Heart left ventricle (tissue), 13 donors: ENCODE data around the gene RNPS1.

Source experiments
- CTCF ChIP-seq, 12 donors: fragments of 200-600 bp; sonication (generic) in 4 of 12; IDR thresholded peaks; one replicate each; pipeline versions ENCODE4 v1.5.0 to v1.8.0; 2018 to 2022; ENCODE audit warnings: antibody characterized with exemption in 12 of 12, mild to moderate bottlenecking in 5 of 12
- POLR2A ChIP-seq, 2 donors: fragments of 450-650 bp; IDR thresholded peaks; one replicate each; pipeline ENCODE4 v1.6.1; 2017; ENCODE audit warnings: antibody characterized with exemption in 2 of 2, mild to moderate bottlenecking in 2 of 2, moderate library complexity in 2 of 2
- donor health status: ischemic (EF 13 %, LVEDD 7.1; RV severe dilation, severe dysfunction).
- donor health status: DM: no; HTN: yes; CAD: no.
- donor health status: DM: no; HTN: no; CAD: no.
- donor health status: ischemic (EF 25% LVEDD 6.9; RV normal size, moderate dysfunction).
- donor health status: ischemic (EF 25% LVEDD 5.7; RV mildly dilated, moderate dysfunction).
- donor health status: ischemic (EF 35%, LVEDD 5.7; RV mildly dilated, moderate dysfunction).
- donor health status: nonischemic (EF 11% LVEDD 7.7; RV severe dilation, severe dysfunction).
- donor health status: DM: yes; HTN: yes; CAD: no.
- donor health status: PGD.
- donor health status: ischemic (EF 29% LVEDD 5.4; RV normal size, mild dysfunction).
- donor health status: nonischemic (EF 23%, LVEDD 6.1; RV moderate dilation, normal function).

- TF ChIP-seq CTCF (IDR thresholded peaks at IDR 0.05) (no peak), POLR2A (IDR thresholded peaks at IDR 0.05) (no peak)
These were observed 17.1 kb upstream of the RNPS1 start for GRCh38 chr16:2284797-2285576.
